GM21367 (cell line): ENCODE data around the gene P2RY14.

Source experiments
- ATAC-seq: cut with Tn5 transposase; IDR thresholded peaks from one replicate; pipeline ENCODE4 v1.9.1; 2021; ENCODE audit not compliant: unreplicated experiment

P2RY14 gene

DNA sequence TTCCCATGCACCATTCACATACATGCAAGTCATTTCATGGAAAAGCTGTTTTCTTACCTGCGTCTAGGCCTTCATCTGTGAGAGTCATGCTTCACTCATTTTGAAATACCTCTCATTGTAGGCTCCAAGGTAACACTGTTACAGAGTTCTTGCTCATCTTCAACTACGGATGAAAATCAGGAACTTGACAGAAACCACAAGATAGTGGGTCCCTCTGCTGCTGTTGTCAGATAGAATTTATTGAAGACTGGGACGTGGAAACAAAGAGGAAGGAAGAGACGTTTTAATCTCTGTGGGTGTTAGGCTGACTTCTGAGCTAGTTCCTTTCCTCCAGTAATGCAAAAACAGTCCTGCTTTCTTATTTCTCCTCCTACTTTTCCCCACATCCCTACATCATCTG, at the start of gene P2RY14:
P2RY14 (minus strand) TSS at position 313 of the 400 bp plus-strand sequence. CDS start 64,226 bp downstream, outside the sequence.
- ATAC-seq = peak; percentile 33

DNA sequence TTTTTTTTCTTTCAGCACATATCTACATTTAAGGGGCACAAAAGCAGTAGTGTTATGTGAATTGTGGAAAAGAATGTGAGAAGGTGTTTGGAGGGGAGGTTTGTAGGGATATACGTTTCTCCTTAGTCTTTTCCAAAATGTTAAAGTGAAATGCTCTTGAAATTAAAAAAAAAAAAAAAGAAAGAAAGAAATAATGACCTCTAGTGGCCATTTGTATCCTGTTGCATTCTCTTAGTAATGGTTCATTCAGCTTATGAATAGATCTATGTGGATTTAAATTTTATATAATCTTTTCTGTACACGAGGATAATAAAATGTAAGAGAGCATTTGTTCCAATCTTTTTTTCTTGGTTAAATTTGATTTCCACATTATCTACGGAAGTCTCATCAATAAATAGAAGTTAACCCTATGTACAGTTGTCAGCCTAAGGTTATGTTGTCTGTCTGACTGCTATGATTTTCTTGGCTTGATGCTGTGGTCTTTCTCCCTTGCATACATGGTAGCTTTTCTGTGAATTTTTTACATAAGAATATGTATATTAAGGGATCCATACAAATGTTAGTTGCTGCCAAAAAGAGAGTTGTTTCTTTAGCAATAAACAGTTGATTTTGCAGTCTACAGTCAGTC, 49.3 kb upstream of the P2RY14 start:
- no peak for ATAC-seq

DNA sequence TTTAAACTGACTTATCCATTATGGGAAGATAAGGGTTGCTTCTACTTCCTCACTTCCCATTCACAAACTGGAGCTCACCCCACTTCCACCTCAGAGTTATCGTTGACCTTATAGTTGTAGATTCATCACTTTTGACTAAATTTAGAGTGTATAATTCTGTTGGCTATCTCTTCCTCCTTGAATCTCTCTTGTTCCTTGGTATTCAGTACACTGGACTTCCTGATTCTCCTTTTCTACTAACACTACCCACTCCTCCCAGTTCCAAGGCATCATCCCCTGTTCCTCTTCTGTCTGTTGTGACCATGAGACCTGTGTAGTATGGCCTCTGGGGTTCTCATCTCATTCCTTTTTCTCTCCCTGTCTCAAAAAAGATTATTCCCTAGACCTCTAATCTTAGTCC, 44.2 kb upstream of the P2RY14 start:
- ATAC-seq = no peak

DNA sequence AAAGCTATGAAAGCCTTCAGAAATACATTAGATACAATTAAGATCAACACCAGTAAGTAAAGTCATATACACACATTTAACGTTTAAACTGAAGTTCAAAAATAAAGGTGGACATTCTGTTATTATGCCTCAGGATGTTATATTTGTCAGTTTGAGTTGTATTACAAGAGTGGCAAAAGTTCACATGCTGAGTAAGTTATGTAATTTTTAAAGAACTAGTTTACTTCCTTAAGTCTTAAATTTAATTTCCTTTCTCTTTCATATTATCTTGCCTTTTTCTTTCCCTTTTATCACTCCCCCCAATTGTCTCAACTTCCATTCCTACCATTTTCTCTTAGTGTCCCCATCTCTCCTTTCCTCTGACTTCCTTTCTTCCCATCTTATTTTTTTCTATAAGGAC, 43.2 kb upstream of the P2RY14 start:
- no peak for ATAC-seq

DNA sequence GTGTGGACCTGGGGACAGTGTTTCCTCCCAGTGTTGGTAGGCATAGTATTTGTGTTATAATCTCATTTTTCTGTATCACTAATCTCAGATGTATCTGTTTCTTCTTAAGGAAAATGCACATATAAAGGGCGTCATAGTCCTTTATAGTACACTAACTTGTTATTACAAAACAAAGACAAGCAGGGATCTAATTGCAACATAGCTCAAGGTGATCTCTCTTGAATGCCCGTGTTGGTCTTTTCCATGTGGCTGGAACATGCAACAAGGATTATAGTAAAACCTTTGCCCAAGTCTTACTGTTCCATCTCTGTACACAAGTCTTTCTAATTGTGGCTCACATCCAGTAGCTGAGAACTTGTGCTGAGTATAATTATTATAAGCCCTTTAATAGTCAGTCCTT, 41.8 kb upstream of the P2RY14 start:
- ATAC-seq = no peak

DNA sequence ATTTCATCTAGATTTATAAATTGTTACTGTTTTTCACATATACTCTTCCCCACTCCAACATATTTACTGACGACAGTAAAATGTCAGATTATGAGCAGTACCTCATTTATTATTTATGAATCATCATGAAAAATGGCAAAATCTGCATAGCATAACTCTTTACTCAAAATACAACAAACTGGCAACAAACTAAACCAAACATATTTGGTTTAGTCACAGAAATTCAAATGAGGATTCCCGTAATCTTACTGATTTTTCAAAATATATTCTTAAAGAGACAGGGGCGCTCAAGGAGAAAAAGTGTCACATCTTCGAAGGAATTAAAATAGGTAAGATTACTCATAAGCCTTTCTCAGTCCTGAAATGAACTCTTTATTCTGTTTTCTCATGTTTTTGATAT, 41.3 kb upstream of the P2RY14 start:
- ATAC-seq = no peak

DNA sequence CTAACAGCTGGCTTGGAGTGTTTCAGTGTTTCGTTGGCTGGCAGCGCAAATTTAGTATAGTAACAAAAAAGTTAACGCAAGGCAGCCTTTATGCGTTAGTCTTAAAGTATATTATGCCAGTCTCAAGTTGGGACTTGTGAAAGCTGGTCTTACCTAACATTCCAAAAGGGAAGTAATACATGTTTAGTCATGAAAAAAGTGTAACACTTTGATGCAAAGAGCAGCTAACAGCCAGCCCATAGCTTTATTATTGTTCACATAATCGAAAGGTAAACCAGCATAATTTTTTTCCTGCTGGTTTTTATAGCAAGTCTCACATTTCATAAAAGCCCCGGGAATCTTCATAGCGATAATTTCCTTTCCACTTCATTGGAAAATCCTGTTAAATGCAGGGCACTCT, 40.6 kb upstream of the P2RY14 start:
- ATAC-seq = no peak

DNA sequence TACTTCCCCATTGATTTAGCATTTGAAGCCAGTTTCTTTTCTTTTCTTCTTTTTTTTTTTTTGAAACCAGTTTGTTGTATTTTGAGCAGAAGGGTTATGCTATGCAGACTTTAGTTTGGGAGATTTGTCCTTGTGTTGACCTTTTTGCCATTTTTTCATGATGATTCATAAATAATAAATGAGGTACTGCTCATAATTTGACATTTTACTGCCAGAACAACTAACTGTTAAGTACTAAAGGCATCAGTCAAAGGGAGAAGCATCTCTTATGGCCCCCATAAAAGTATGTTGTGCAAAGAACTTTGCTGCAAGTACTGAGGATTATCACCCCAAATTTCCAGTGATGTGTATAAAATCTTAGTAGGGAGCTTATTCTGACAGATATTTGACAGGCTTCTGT, 40.0 kb upstream of the P2RY14 start:
- ATAC-seq = no peak

DNA sequence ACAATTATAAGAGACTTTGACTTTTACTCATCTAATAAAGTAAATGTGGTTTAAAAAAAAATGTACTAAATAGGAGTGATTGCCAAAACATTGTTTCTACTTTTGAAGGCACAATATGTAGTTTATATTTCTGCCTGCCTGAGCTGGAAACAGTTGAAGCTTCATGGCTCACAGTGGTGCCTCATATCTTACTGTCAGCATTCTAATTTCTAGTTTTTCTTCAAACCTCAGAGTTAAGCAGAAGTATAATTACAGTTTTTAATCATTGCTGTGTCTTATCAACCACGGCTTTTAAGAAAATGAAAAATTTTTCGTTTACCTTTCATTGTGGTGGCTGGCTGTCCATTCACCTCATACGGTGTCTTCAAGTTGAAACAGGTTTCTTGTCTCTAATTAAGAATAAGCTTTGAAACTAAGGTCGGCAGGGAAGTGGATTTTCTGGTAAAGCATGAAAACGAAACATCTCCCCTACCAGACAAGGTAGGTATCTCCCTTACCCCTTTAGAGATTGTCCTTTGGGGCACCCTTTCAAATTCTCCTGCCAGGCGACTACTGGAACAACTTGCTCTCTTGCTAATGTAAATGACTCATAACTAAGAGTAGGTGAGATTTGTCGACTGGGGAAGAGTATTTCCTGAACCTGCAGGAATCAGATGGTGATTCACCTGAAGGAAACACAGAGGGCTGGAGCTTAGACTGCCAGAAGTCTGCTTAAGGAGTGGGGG, 38.1 kb upstream of the P2RY14 start, which contains the start of gene GPR87:
GPR87 (minus strand) TSS at position 554 of the 725 bp plus-strand sequence. CDS start 16,720 bp downstream, outside the sequence.
- ATAC-seq = no peak

DNA sequence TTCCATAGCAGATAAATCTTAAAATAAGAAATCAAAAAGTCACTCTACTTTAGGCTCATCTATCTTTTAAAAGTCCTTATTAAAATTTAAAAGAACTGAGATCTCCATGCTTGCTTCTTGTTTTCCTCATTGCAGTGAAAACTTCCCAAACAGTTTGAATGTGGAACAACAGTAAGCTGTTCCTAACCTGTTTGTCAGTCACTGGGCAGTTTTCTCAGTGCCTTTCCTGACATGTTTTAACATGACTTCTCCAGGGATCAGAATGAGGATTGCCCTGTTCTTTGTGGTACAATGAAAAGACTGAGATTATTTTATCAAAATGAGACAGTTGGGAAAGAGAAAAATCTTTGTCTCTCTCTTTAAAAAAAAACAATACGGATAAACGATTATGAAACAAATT, 37.5 kb upstream of the P2RY14 start:
- no peak for ATAC-seq

DNA sequence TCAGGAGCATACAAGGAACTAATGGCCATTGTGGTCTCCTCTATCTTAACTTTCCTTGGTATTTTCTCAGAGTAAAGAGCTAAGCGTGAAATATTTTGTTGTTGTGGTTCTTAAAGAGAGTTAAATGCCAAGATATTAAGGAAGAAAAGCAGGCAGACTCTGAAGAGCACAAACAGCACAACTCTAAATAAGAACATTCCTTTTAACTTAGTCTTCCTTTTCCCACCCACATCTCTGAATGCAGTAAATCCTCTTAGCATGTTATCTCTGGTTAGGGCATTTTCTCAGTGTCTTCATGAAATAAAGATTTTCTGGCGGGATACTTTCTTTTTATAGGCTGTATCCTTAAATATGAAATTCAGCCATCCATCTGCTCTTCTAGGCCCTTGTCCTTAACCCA, 36.8 kb upstream of the P2RY14 start:
- no peak for ATAC-seq

DNA sequence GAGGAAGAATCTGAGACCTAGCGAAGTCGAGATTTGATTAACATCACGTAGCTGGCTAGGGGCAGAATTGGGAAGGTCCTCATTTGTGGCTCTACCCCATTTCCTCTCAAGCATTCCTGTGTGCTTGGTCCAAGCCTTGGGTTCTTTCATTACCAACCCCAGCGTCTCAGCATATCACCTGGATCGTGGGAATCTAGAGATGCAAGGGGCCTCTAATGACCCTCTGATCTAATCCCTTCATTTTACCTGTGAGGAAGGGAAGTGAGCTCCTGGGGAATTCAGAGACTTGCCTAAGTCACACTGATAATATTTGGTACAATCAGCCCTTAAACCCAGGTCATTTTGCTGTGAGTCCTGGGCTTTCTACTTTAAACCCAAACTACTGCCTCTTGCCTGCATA, 36.3 kb upstream of the P2RY14 start:
- ATAC-seq = no peak

DNA sequence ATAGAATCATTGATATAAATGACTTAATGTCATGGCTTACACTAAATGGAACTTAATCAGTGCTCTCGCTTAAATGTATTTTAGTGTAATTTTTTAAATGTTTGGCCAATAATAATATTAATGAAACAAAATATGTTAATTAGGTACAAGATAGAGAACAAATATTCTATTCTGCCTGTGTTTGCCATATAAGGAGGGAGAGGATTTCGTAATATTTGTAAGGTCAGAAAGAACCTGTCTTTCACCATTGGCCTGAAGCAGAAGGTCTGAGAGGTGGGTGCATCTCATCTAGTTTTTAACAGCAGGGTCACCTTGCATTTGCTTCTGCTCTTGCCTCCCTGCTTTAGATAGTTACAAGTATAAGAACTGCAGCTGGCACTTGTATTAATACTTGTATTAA, 35.8 kb upstream of the P2RY14 start:
- ATAC-seq = no peak

DNA sequence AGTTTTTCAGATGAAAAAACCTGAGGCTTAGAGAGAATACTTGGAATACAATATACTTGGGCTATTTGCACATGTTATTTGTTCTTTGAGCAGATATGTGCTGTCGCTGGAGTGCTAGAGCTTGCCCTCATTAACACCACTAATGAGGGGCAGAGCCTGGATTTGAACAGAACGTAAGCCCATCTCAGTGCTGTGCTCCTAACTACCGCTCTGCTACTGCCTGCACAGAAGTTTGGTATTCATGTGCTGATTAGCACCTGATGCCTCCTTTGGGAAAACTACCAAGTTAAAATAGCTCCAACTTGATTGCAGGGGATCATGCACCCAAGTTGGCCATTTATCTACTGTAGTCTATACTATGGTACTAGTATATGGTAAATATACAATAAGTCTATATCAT, 34.6 kb upstream of the P2RY14 start:
- no peak for ATAC-seq

DNA sequence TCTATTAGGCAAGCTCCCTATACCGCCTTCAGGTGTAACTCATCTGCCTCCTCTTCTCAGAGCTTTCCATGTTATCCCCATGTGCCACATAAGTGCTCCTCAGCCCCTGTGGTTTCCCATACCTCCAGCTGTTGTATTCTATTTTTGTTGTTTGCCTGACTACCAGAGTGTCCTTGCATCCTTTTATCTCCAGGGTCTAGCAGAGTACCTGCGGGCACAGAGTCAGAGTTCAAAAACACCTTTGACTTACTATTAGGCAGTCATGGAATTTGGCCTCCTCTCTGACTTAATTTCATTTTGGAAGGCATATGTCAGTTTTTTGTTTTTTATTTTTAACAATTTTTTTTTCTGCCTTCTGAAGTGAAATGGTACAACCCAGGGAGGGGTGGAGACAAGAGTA, 31.2 kb upstream of the P2RY14 start:
- no peak for ATAC-seq

DNA sequence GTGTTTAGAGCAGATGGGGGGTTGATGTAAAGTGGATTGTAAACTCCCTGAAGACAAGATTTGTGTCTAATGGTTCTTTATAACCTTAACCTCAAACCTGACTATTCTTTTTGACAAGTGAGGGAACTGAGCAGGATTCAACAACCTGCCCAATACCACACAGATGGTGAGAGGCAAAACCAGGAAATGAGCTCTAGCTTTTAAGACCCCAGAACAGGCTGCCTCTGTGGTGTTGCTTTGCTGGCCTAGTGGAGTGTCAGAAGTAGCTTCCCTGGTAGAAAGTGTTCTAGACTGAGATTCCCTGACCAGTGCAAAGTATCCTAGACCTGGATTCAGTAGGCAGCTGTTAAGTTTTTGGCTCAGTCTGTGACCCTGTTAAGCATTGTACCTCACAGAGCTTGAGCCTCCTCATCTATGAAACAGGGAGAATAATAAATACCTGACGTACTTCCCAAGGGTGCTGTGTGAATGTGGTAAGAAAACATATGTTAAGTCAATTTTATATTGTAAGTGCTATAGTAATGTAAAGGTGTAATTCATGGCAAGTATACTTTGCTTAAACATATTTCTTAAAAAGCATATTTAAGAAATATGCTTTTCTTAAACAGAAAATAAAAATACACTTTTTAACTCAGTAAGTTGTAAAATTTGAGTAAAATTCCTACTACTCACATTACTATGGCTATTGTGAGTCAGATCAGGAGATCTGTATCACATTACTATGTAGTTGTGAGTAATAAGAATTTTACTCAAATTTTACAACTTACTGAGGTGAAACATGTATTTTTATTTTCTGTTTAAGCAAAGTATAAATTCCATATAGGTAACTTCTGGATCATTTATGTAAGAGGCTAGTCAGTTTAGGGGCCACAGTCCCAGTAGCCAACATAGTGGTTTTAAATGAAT, 29.5 kb upstream of the P2RY14 start:
- no peak for ATAC-seq

DNA sequence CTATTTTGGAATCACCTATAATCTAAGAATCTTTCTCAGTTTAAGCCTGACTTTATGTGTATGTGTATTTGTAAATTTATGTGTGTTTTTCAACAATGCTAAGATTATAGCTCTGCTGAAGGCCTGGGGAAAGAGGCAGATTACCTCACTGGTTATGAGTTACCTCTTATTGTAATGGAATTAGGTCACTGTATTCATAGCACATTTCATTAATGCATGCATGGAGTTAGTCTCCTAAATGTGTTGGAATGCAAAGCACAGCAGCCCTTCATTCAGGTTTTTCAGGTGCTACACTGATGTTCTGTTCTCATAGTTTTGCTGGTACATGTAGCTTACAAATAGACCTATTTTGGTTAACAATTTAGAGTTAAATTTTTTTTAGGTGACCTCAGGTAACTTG, 28.8 kb upstream of the P2RY14 start:
- no peak for ATAC-seq

DNA sequence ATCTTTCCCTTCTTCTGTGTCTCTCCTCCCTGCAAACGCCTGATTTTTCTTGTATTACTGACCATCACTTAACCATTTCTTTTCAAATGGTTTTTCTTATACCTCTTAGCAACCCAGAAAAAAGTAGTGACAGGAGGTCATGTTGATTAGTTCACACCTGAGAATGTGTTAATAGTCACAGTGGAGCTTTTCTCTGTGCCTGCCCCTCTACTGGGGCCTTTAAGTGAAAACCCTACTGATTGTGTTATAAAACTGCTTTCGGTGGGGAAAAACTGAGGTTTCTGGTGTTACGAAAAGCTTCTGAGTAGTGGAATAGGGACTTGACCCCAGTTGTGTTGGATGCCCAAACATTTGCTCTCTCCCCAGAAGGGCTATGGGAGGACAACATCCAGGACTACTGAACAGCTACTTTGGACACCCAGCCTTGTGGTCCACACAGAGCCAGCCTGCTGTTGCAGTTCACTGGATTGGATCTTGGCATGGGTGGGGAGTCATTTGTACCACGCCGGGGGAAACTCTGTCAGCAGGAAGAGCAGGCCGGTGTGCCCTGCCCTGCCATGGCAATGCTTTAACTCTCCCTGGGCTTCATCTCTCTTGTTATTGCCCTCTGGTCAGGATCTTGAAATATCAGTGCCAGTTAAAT, 27.9 kb upstream of the P2RY14 start:
- ATAC-seq = no peak

DNA sequence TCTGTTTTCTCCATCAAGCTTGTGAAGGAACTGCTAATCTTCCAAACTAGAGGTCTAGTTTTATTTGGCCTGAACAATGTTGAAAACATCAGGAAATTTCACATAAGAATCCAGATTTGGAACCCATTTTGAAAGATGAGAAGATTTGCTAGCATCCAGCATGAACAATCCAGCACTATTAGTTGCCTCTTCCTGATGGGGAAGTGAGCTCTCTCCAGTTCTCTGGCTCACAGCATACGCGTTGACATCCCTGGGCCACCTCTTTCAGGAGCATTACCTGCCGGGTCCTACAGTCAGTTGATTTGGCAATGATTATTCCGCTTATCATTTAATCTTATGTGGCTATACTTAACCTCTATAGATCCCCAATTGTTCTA, 27.4 kb upstream of the P2RY14 start:
- no peak for ATAC-seq

DNA sequence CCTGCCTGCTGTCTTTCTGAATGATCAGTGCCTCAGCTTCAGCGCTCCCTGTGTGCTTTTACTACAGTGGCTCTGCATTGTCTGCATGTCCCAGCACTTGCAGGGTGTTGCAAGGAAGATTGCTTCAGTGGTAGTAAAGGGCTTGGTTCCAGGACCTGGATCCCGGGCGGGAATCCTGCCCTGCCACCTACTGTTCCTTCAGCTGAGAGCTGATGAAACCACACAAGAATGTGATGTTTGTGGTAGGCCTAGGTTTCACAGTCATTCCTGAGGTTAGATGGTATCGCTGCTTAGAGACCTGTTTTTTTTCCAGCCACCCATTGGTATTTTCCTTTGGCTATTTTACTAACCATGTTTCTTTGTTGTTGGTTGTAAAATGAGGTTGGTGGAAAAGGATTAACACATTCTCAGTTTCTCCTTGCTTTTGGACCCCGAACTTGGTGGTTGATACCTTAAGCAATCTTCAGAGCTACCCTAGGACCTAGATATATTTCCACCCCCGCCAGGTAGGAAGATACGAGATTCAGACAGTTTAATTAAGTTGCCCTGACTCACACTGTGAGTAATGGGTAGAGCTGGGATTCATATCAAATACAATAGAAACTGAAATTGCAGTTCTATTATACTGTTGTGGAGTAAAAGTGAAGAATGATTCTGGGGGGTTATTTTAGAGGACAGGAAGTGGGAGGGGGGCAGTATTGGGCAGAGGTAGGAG, 26.9 kb upstream of the P2RY14 start:
- no peak for ATAC-seq

DNA sequence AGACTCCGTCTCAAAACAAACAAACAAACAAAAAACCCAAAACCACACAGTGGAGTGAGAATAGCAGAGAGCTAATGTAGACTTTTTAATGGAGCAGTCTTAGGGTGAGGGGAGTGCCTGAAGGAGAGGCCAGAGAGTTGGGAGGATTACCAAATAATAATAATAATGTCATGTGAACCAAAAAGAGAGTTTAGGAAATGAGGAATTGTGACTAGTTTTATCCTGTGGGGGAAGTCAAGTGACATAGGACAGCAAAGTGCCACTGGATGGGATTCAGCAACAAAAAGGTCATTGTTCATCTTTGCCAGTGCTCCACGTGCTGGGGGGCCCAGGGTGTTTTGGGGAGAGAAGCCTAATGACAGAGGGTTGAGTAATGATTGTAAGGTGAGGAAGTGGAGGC, 25.4 kb upstream of the P2RY14 start:
- ATAC-seq = no peak
